Medulla oblongata (tissue), 1 donor: Measurements from ENCODE around the gene ARSG.
"Not testable (repeated sequence)": the region's sequence is repeated elsewhere in the genome, so short reads cannot be mapped to it uniquely, and the experiment has no call there.

Experiments used
- DNase-seq: peaks from one replicate; pipeline ENCODE4 v3.0.0-alpha.2; 2015; ENCODE audit errors: extremely low spot score

ARSG gene

DNA sequence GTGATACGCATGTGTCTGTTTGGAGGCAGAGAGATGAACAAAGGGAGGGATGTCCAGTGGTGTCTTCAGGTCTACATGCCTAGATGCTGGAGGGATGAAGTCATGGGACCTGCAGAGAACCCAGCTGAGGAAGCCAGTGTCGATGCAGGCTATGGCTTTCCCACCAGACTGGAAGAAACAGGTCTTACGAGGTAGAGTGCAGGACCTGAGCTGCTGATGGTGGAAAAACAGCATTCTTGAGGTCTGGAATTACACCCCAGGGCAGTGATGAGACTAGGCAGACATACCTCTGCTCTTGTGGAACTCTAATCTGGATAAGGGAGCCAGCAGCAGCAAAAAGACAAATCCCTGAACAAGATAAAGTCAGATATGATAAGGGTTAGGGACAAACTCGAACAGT lies 37.4 kb downstream of the ARSG start:
- no peak for DNase-seq

DNA sequence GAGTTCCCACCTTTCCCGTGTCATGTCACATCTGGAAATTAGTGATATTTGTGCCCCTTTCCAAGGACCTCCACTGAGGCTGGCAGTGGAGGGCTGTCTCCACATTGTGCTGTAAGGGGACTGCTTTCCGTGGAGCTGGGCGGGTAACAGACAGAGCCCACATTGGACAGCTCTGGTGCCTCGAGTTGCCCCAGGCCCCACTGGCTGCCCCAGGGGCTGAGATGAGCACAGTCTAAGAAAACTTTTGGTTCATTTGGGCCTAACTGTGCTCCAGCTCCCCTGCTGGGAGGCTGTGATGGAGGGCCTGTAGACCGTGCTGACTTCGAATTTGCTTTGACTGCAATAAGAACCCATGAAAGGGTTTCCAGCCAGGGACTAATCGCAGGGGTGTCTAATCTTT lies 38.0 kb downstream of the ARSG start:
- no peak for DNase-seq

DNA sequence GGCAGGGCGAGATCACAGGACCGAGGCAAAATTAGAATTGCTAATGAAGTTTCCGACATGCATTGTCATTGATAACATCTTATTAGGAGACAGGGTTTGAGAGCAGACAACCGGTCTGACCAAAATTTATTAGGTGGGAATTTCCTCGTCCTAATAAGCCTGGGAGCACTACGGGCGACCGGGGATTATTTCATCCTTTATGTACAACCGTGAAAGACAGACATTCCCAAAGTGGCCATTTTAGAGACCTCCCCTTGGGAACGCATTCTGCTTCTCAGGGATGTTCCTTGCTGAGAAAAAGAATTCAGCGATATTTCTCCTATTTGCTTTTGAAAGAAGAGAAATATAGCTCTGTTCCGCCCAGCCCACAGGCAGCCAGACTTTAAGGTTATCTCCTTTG lies 40.6 kb downstream of the ARSG start:
- not testable (repeated sequence) for DNase-seq

DNA sequence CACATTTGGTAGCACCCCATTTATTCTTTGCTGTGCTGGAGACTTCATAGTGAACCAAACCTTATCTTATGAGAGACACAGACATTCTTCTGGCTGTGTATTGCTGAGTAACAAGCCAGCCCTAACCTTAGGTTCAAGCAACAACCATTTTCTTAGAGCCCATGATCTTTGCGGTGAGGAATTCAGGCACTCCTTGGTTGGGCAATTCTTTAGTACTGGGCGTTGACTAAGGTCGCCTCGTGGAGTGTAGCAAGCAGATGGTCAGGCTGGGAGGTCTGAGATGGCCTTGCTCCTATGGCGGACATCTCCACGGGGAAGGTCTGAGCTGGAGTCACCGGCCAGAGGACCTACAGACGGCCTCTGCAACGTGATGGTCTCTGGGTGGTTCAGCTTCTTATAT lies 43.1 kb downstream of the ARSG start:
- DNase-seq, result no peak

DNA sequence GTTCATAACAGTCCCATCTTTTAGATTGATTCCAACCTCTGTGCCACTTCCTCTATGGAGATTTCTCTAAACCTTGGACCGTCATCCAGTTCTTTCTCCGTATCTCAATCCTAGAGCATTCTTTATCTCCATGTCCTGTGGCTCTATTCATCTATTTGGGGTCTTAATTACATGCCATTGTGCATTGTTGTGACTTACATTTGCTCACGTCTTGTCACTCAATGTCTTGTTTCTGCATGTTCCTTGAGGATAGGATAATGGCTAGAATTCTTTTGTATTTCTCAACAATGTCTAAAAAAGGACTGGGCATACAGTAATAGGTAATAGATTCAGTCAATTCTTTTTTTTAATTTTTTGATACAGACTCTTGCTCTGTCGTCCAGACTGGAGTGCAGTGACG lies 50.2 kb downstream of the ARSG start:
- DNase-seq, result no peak

DNA sequence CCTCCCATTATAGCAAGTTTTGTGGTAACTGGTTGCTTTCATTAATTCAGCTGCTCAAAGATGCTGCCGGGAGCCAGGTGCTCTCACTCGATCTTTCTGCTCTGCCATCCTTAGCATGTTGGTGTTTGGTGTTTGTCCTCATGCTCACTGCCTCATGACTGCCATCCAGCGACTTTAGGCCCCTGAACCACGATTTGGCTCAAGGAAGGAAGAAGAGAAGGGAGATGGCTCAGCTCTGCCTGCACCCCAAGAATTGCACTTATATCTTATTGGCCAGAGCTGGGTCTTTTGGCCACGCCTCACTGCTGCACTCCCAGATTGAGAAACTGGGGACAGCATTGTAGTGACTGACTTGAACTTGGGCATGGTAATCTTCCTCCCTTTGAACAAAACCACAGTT lies 52.7 kb downstream of the ARSG start:
- no peak for DNase-seq

DNA sequence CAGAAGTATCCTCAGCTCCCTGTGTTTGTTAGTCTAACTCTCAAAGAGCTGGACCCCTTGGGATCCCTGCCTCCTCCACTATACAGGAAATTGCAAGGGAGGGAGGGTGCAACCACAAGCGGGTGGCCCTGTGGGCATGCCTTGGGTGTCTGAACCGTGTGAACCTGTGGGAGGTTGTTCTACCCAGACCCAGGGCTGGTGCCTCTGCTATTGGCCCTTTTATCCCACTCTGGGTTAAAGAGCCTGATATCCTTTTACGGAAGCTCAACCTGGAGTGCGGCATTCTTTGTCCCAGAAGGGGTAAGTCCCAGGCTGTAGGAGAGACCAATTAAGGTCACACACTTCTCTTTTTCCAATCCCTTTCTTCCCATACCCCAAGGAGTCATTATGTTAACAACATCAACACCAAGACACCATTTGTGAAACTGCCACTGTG lies 53.4 kb downstream of the ARSG start:
- no peak for DNase-seq

DNA sequence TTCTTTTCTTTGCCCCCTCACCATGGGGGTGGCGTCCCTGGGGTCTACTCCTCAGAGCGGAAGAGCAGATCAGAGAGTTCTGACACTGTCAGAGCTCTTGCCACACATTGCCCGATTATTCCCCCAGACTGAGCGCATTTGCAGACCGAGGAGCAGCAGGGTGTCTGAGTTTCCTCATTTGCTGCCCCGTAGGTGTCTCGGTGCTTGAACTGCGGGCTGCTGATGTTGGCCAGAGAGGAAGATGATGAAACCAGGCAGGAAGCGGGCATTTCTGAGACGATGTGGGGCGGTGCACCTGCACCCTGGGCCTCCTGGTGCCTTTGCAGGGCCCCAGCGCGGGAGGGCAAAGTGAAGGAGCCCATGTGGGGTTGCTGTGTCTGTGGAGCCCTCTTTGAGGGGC lies 55.2 kb downstream of the ARSG start:
- peak; percentile 7 for DNase-seq

DNA sequence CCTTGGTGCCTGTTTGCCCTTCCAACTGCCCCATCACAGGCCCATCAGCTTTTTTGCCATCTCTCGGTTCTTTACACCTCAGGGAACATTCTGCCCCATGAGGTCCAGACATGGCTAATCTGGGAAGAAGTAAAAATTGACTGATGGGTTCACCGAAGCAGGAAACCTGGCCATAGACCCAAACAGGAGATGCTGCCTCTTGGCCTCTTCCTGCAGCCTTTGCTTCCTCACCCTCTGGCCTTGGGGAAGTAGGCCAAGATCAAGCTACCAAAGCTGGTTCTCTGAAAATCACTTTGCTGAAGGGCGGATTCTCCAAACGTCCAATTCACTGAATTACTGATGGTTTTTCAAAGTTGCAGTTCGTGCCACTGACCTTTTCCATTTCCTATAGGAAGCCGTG lies 56.1 kb downstream of the ARSG start:
- no peak for DNase-seq

DNA sequence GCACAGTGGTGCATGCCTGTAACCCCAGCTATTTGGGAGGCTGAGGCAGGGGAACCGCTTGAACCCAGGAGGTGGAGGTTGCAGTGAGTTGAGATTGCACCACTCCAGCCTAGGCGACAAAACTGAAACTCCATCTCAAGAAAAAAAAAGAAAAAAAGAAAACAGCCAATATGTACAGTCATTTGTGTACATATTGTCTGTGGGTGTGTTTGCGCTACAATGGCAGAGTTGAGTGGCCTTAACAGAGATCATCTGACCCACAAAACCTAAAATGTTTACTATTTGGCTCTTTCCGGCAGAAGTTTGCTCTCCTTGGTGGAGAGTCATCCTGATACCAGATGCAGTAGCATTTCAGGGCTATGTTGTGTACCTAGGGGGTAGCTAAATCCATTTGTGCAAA lies 57.9 kb downstream of the ARSG start:
- no peak for DNase-seq

DNA sequence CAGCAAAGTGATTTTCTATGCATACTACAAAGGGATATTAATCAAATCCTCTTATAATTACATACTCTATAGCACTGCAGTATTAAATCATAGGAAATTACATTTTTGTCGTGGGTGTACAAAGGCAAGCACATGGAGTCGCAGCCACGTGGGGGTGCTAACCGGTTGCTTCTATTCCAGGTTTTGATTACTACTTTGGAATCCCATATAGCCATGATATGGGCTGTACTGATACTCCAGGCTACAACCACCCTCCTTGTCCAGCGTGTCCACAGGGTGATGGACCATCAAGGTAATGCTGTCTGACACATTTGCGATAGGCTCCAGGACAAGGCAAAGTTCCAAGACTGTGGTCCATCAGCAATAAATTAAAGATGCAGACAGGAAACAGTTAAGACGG lies 60.1 kb downstream of the ARSG start:
- no peak for DNase-seq

DNA sequence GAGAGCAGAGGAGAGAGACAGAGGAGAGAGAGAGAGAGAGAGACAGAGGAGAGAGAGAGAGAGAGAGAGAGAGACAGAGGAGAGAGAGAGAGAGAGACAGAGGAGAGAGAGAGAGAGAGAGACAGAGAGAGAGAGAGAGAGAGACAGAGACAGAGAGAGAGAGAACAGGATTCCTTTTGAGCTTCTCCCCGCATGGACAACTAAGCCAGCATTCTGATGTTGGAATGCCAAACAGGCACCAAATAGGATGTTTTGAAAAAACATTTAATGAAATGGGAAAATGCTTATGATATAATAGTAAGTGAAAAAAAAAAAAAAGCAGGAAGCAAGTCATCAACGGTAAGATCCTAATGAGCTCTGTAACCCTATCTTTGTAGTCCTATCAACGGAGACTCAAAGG lies 60.7 kb downstream of the ARSG start:
- no peak for DNase-seq

DNA sequence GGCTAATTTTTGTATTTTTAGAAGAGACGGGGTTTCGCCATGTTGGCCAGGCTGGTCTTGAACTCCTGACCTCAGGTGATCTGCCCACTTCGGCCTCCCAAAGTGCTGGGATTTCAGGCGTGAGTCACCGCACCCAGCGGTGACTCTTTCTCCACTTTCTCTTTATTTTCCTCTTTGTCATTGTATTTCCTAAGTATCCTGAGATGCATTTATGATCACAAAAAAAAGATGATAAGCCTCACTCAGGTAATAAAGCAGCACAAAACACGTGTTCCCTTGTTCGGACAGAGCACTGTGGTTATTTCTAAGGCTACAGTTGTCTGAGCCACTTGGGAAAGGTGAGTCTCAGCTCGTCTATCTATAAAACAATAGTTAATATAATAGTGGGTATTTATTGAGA lies 61.4 kb downstream of the ARSG start:
- DNase-seq, result not testable (repeated sequence)

DNA sequence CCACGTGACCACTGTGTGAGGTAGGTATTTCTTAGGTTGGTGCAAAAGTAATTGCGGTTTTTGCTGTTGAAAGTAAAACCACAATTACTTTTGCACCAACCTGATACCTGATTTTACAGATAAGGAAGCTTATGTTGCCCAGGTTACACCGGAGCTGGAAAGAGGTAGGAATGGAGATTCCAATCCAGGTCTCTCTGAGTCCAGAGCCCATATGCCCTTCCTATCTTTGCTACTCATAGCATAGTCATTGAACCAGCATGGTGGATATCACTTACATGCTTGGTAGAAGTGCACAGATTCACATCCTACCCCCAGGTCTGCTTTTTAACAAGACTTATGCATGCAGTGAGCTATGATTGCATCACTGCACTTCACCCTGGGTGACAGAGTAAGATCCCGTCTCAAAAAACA lies 61.8 kb downstream of the ARSG start:
- no peak for DNase-seq

DNA sequence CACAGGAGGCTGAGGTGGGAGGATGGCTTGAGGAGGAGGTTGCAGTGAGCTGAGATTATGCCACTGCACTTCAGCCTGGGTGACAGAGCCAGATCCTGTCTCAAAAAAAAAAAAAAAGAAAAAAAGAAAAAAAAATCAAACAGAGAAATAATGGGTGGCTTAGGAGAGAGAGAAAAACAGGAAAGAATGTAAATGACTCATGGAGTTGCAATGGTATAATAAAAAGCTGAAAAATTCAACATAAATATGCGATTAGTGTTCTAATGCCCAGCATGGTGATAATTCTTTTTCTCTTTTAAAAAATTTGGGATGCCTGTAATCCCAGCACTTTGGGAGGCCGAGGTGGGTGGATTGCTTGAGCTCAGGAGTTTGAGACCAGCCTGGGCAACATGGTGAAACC lies 63.0 kb downstream of the ARSG start:
- not testable (repeated sequence) for DNase-seq

DNA sequence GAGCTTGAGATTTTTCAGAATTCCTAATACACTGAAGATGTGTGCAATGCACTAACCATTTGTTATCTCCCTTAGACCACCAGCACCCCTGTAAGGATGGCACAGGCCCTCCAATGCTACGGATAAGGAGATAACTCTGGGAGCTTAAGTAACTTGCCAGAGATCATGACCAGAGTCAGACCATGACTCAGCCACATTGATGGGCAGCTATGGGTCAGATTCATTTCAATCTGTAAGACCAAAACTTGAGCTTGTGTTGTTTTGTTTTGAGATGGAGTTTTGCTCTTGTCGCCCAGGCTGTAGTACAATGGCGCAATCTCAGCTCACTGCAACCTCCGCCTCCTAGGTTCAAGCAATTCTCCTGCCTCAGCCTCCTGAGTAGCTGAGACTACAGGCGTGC lies 63.8 kb downstream of the ARSG start:
- not testable (repeated sequence) for DNase-seq

DNA sequence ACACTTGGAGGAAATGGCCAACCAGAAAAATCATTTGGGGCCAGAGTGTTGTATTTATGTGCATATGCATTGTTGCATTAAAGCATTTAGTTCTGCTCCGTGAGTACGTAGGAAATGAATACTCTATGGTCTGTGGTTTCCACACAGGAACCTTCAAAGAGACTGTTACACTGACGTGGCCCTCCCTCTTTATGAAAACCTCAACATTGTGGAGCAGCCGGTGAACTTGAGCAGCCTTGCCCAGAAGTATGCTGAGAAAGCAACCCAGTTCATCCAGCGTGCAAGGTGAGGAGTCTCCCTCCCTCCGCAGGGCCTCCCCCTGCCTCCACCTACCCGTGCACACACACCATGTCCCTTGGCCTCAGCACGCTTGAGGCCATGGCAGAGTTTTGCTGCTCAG lies 65.2 kb downstream of the ARSG start:
- DNase-seq, result no peak

DNA sequence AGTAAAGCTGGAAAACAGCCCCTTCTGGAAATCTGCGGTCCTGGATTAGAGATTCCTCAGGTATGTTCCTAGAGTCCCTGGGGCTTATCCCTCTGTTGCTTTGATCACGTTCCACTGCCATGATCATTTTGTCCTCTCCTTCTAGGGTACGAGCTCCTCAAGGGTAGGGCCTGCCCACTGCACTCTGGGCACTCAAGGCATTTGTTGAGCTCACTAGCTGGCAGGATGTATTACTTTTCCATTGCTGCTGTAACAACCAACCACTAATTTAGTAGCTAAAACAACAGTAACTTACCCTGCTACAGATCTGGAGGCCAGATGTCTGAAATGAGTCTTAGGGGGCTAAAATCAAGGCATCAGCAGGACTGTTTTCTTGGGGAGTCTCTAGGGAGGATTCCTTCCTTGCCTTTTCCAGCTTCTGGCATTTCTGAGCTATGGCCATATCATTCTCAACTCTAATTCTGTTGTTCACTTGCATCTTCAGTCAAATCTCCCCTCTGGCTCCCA lies 65.7 kb downstream of the ARSG start:
- no peak for DNase-seq

DNA sequence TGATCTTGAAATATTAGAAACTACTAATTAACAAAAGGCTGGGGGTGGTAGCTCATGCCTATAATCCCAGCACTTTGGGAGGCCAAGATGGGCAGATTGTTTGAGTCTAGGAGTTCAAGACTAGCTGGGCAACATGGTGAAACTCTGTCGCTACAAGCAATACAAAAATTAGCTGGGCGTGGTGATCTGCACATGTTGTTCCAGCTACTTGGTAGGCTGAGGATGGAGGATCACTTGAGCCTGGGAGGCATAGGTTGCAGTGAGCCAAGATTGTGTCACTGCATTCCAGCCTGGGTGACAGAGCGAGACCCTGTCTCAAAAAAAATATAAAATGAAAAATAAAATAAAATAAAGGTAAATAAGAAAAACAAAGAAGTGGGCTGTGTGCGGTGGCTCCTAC lies 66.6 kb downstream of the ARSG start:
- no peak for DNase-seq

DNA sequence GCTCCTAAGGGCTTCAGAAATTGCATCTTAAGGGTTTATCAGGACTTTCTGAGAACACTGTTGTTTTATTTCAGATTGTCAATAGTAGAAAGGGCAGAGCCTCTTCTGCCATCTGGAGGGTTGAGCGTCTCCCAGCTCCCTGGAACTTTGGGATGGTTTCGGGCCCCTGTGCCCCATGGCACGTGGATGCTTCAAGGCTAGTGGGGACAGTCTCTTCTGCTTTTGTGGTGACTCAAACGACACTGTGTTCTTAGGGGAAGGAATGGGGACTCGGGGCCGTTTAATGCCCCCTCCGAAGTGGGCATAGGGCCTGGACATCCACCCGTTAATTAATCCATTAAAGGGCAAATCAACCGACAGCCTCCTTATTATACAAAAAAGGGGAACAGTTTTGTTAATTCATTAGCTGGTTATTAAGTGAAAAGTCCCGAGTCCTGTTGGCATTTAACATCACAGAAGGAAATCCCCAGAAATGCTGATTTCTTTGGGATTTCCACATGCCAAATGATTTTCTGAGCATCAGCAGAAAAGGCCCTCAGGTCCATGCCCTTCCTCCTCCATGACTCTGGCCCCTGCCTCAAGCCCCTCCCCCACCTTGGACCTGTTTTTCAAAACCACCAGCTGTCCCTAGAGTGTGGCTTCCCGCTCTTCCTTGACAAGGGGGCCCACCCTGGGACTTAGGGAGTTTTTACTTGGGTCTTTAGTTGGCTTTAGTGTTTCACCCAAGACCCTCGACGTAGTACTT lies 68.7 kb downstream of the ARSG start:
- DNase-seq, result no peak

DNA sequence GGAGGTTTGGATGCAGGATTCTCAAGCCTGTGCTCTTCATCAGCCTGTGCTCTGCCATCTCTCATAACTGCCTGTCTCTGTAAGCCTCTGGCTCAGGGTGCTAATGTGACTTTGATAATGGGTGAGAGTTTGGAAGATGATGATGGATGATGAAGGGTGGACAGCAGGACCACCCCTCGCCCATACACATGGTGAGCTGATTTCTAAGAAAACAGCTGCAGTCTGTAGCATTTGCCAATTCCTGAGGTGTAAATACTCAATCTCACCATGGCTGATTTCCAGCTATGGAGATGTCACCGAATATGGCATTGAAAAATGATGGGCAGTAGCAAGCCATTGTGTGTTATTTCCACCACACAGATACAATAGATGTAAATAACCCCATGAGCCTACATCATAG lies 74.2 kb downstream of the ARSG start:
- no peak for DNase-seq

DNA sequence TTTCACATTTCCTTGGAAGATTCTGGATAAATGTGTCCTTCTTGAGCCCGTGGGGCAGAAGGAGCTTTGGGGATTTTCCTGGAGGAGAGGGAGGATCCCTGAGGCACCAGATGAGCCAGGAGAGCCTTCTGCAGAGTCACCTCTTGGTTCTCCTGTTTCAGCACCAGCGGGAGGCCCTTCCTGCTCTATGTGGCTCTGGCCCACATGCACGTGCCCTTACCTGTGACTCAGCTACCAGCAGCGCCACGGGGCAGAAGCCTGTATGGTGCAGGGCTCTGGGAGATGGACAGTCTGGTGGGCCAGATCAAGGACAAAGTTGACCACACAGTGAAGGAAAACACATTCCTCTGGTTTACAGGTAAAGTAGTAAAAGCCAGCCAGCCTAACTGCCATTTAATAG lies 77.1 kb downstream of the ARSG start:
- DNase-seq, result no peak

DNA sequence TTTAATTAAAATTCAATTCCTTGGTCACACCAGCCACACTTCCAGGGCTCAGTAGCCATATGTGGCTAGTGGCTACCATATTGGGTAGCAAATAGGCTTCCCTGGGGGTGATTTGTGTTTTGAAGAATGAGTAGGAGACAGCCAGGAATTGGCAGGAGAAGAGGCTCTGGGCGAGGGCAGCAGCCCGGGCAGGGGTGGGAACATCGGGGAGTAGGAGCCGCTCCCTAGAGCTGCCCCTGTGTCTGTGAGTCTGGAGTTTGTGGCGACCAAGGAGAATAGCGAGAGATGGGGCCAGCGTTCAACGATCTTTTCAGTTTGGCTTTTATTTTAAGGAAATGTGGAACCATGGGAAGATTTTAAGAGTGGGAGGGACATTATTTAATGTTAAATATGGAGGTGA lies 84.3 kb downstream of the ARSG start:
- DNase-seq, result no peak

DNA sequence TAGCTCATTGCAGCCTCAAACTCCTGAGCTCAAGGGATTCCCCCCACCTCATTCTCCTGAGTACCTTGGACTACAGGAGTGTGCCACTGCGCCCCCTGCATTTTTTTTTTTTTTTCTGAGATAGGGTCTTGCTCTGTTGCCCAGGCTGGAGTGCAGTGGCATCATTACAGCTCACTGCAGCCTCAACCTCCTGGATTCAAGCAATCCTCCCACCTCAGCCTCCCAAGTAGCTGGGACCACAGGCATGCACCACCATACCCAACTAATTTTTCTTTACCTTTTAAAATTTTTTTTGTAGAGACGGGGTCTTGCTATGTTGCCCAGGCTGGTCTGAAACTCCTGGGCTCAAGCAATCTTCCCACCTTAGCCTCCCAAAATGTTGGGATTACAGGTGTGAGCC lies 84.9 kb downstream of the ARSG start:
- DNase-seq, result not testable (repeated sequence)
